Adipocyte (in vitro differentiated cells): Measurements from ENCODE around the gene BABAM2.
A peak's percentile ranks its signal among the peaks of the same experiment; 100 is the strongest.

Source experiments
- DNase-seq: peaks from one replicate; pipeline ENCODE4 v3.0.0-alpha.2; 2015; ENCODE audit warnings: low read depth
- H3K27me3 ChIP-seq: replicated peaks from 2 replicates; pipeline ENCODE4 v1.7.0; 2013; ENCODE audit warnings: mild to moderate bottlenecking, low read length, moderate library complexity; ENCODE audit not compliant: control insufficient read depth, insufficient read depth
- H3K36me3 ChIP-seq: 2 replicates; pipeline ENCODE4 v1.7.0; 2013; ENCODE audit warnings: low read length, mild to moderate bottlenecking, moderate library complexity; ENCODE audit not compliant: control insufficient read depth, insufficient read depth, severe bottlenecking
- H3K4me1 ChIP-seq: 2 replicates; pipeline ENCODE4 v1.7.0; 2013; ENCODE audit warnings: mild to moderate bottlenecking, low read length, moderate library complexity; ENCODE audit not compliant: control insufficient read depth, insufficient read depth
- H3K4me3 ChIP-seq: 2 replicates; pipeline ENCODE4 v1.7.0; 2013; ENCODE audit warnings: mild to moderate bottlenecking, low read length, moderate library complexity
- H3K9ac ChIP-seq: 2 replicates; pipeline ENCODE4 v1.7.0; 2013; ENCODE audit warnings: mild to moderate bottlenecking, low read length, moderate library complexity
- H3K9me3 ChIP-seq: 2 replicates; pipeline ENCODE4 v1.7.0; 2013; ENCODE audit warnings: mild to moderate bottlenecking, low read length, moderate library complexity; ENCODE audit not compliant: control insufficient read depth

The BABAM2 gene

DNA sequence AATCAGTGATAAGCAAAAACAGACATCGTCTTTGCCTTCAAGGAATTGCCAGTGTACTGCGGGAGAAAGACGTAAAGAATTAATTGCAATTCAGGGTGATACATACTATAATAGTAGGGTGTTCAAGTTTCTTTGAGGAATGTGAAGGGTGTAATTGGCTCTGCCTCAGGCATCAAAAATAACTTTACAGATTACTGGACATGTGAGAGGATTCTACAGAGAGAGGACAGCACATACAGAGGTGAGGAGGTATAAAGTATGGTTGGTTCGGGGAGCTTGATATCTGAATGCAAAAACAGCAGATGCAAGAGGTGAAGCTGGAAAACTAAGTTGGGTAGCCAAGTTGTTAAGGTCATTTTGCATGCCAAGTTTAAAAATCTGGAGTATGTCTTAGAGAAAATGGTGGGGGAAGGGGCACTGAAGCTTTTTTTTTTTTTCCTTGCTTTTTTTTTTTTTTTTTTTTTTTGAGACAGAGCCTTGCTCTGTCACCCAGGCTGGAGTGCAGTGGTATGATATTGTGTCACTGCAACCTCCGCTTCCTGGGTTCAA, 274.6 kb downstream of the BABAM2 start:
- Histone ChIP-seq H3K4me1 (peaks cover 51% of the 10 kb centered on the region), H3K9ac (peak overlapping the region; percentile 67), H3K36me3 (no peaks in the 10 kb centered on the region), H3K9me3 (no peaks in the 10 kb centered on the region), H3K4me3 (no peak overlapping the region), H3K27me3 (no peaks in the 10 kb centered on the region)
- DNase-seq = no peak

DNA sequence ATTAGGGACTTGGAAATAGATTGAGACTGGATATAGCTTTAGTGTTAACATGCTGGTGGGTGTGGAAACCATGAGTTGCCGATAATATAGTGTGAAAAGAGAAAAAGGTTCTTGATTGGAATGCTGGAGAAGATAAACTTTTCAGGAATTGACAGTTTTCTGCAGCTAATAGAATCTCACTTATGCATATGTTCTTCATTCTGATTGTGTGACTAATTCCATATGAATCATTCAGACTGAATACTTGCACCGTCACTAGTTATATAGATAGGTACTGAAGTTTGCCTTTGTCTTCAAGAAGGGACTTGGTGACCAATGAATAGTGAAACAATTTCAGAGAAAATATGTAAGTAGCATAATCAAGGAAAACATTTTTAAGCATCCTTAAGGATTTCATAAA, 276.4 kb downstream of the BABAM2 start:
- no peak overlapping the region for H3K9ac ChIP-seq
- H3K9me3 ChIP-seq = no peaks in the 10 kb centered on the region
- peaks cover 37% of the 10 kb centered on the region for H3K4me1 ChIP-seq
- H3K36me3 ChIP-seq = no peaks in the 10 kb centered on the region
- no peak overlapping the region for H3K4me3 ChIP-seq
- no peaks in the 10 kb centered on the region for H3K27me3 ChIP-seq
- DNase-seq = peak; percentile 36

GRCh38 chr2:28168376-28168775, 277.8 kb downstream of the BABAM2 start:
- Histone ChIP-seq H3K27me3 (no peaks in the 10 kb centered on the region), H3K4me1 (peaks cover 32% of the 10 kb centered on the region), H3K4me3 (no peak overlapping the region), H3K9ac (no peak overlapping the region), H3K36me3 (no peaks in the 10 kb centered on the region), H3K9me3 (no peaks in the 10 kb centered on the region)
- DNase-seq = no peak

DNA sequence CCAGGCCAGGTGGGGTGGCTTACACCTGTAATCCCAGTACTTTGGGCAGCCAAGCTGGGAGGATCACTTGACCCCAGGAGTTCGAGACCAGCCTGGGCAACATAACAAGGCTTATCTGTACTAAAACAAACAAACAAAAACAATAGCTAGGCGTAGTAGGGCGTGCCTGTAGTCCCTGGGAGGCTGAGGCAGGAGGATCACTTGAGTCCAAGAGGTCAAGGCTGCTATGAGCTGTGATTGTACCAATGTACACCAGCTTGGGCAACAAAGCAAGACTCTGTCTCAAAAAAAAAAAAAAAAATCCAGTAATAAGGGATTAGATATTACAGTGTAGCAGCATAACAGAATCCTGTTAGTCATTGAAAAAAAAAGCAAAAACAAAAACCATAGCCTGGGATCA, 279.0 kb downstream of the BABAM2 start:
- Histone ChIP-seq H3K36me3 (no peaks in the 10 kb centered on the region), H3K9me3 (no peaks in the 10 kb centered on the region), H3K4me1 (peaks cover 21% of the 10 kb centered on the region), H3K27me3 (no peaks in the 10 kb centered on the region), H3K4me3 (no peak overlapping the region), H3K9ac (no peak overlapping the region)
- DNase-seq = no peak

DNA sequence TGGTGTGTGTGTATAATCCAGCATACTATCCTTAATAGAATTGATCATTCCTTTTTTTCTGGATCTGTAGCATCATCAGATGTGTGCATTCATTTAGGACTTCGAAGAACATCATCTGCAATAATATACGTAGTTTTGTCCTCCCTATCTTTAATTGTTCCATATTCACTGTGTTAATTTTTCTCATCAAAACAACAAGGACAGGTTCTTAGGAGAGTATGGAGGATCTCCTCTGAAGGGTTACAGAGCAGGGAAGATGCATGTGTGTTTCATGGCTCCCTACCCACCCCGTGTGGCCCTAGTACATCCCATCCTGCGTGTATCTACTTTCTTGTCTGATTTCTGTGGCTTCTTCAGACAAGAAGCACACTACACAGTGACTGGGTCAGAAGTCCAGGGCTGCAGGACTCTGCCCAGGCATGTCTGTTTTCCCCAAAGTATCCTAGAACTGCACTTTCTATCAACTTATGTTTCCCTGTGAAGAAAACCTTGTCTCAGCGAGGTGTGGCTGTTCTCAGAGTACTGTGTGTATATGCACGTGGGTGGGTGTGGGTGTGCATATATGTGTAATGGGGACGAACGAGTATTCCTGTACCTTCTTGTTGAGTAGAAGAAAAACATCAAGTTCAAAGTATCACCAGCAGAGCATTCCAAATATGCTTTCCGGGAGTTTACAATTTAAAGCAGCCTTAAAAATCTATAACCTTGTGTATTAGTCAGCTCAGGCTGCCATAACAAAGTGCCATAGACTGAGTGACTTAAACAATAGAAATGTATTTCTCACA, 281.8 kb downstream of the BABAM2 start:
- Histone ChIP-seq H3K27me3 (no peaks in the 10 kb centered on the region), H3K4me1 (peaks cover 13% of the 10 kb centered on the region), H3K4me3 (no peak overlapping the region), H3K36me3 (no peaks in the 10 kb centered on the region), H3K9ac (peak overlapping the region; percentile 15), H3K9me3 (peaks cover 8% of the 10 kb centered on the region)
- DNase-seq = peak; percentile 35

DNA sequence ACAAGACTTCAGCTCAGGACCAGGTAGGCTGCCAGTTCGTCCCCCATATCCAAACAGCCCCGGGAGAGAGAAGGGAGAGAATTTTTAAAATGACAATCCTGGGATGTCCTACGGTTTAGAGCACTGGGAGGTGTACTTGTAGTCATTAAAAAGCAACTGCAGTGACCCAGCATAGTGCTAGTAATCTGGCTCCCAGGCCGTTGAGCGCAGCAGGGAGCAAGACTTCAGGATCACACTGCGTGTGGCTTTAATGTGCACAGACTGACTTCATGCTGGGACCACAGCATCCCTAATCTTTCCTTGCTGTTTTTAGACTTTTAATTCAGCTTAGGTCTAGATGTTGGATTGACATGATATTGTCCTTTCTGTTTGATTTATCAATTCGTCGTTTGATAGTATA, 282.8 kb downstream of the BABAM2 start:
- Histone ChIP-seq H3K9me3 (peaks cover 16% of the 10 kb centered on the region), H3K9ac (no peak overlapping the region), H3K36me3 (no peaks in the 10 kb centered on the region), H3K4me1 (peaks cover 13% of the 10 kb centered on the region), H3K4me3 (no peak overlapping the region), H3K27me3 (no peaks in the 10 kb centered on the region)
- DNase-seq = no peak

DNA sequence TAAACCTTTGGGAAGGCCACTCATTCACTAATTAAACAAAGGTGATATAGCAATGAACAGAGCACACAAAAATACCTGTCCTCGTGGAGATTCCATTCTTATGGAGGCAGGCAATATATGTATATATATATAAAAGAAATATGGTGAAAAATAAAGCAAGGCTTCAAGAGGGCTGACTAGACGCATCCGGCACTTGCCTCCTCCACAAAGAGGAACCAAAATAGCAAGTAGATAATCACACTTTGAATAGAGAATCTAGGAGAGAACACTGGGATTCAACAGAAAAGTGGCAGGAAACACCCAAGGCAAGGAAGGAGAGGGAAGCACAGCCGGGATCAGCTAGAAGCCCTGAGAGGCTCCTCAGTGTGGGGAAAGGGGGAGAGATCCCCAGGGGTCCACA, 283.7 kb downstream of the BABAM2 start:
- Histone ChIP-seq H3K9ac (no peak overlapping the region), H3K9me3 (peaks cover 21% of the 10 kb centered on the region), H3K4me1 (peaks cover 13% of the 10 kb centered on the region), H3K27me3 (no peaks in the 10 kb centered on the region), H3K36me3 (no peaks in the 10 kb centered on the region), H3K4me3 (no peak overlapping the region)
- DNase-seq = no peak

- H3K9me3 ChIP-seq = peaks cover 21% of the 10 kb centered on the region
- H3K4me1 ChIP-seq = peaks cover 13% of the 10 kb centered on the region
- H3K9ac ChIP-seq = no peak overlapping the region
- no peaks in the 10 kb centered on the region for H3K27me3 ChIP-seq
- no peaks in the 10 kb centered on the region for H3K36me3 ChIP-seq
- no peak for DNase-seq
- no peak overlapping the region for H3K4me3 ChIP-seq
Measured at GRCh38 chr2:28175028-28175427, 284.5 kb downstream of the BABAM2 start.

- no peak overlapping the region for H3K4me3 ChIP-seq
- no peaks in the 10 kb centered on the region for H3K27me3 ChIP-seq
Measured at GRCh38 chr2:28178946-28179345, 288.4 kb downstream of the BABAM2 start.

GRCh38 chr2:28181801-28182200, 291.3 kb downstream of the BABAM2 start:
- DNase-seq = no peak
- Histone ChIP-seq H3K27me3 (no peaks in the 10 kb centered on the region), H3K9me3 (peaks cover 18% of the 10 kb centered on the region), H3K4me1 (peaks cover 2% of the 10 kb centered on the region), H3K9ac (no peak overlapping the region), H3K4me3 (no peak overlapping the region), H3K36me3 (no peaks in the 10 kb centered on the region)

More at GRCh38 chr2:28178946-28179345, 288.4 kb downstream of the BABAM2 start:
- H3K36me3 ChIP-seq = no peaks in the 10 kb centered on the region
- no peak for DNase-seq
- H3K4me1 ChIP-seq = no peaks in the 10 kb centered on the region
- H3K9me3 ChIP-seq = peaks cover 21% of the 10 kb centered on the region
- H3K9ac ChIP-seq = no peak overlapping the region

- H3K36me3 ChIP-seq = no peaks in the 10 kb centered on the region
- H3K4me3 ChIP-seq = no peak overlapping the region
- H3K27me3 ChIP-seq = no peaks in the 10 kb centered on the region
- peaks cover 13% of the 10 kb centered on the region for H3K9me3 ChIP-seq
- H3K9ac ChIP-seq = no peak overlapping the region
- no peak for DNase-seq
- H3K4me1 ChIP-seq = peaks cover 2% of the 10 kb centered on the region
Measured at GRCh38 chr2:28182348-28182747, 291.8 kb downstream of the BABAM2 start.
